OCI-LY7 (cell line): ENCODE measurements around the gene KCNIP3. TPM values are rescaled to one million over a fixed set of nuclear protein-coding genes. Genes with fewer than 3 reads are reported as not detected.

Source experiments
- BruUV-seq: library from RNA; stranded (reverse); fragments of 400-500 nt; replicated peaks from 2 replicates; lab custom pipeline; 2021; lab: Mats Ljungman, UMichigan
- CTCF ChIA-PET: fragments of 300-600 bp; sonication (Branson Sonifier 250); formaldehyde crosslinking; loops from one replicate; lab custom pipeline; 2022; ENCODE audit warnings: antibody characterized with exemption; ENCODE audit not compliant: unreplicated experiment; lab: Charles Lee
- POLR2A ChIA-PET: fragments of 300-600 bp; sonication (Branson Sonifier 250); formaldehyde crosslinking; loops from one replicate; lab custom pipeline; 2022; ENCODE audit warnings: antibody characterized with exemption; lab: Charles Lee
- DNase-seq: peaks from one replicate; pipeline ENCODE4 v3.0.0-alpha.2; 2015; ENCODE audit warnings: low spot score
- H2AFZ ChIP-seq: fragments of 200-600 bp; sonication (generic), shearing (Covaris generic); 2 replicates; pipeline ENCODE4 v1.6.1; 2014; ENCODE audit warnings: mild to moderate bottlenecking, antibody characterized with exemption, low read length, moderate library complexity
- H3K27ac ChIP-seq: fragments of 200-600 bp; sonication (generic); 2 replicates; pipeline ENCODE4 v1.5.1; 2014; ENCODE audit warnings: mixed run types, low read depth, mild to moderate bottlenecking, moderate library complexity, low read length, inconsistent platforms; ENCODE audit not compliant: poor library complexity, severe bottlenecking
- H3K36me3 ChIP-seq: fragments of 200-600 bp; sonication (generic); 2 replicates; pipeline ENCODE4 v1.6.1; 2014; ENCODE audit warnings: mild to moderate bottlenecking, antibody characterized with exemption, low read length, moderate library complexity, mixed read lengths; ENCODE audit not compliant: insufficient read depth
- H3K4me1 ChIP-seq: fragments of 200-600 bp; sonication (generic); 2 replicates; pipeline ENCODE4 v1.5.1; 2014; ENCODE audit warnings: mild to moderate bottlenecking, low read length; ENCODE audit not compliant: insufficient read depth, poor library complexity, severe bottlenecking
- H3K4me2 ChIP-seq: fragments of 200-600 bp; sonication (generic); 2 replicates; pipeline ENCODE4 v1.6.1; 2014; ENCODE audit warnings: mild to moderate bottlenecking, low read length
- H3K4me3 ChIP-seq: fragments of 200-600 bp; sonication (generic); 2 replicates; pipeline ENCODE4 v1.5.1; 2014; ENCODE audit warnings: mild to moderate bottlenecking, low read depth, low read length; ENCODE audit not compliant: poor library complexity, severe bottlenecking
- H3K79me2 ChIP-seq: fragments of 200-600 bp; sonication (generic); 2 replicates; pipeline ENCODE4 v1.6.1; 2016; ENCODE audit warnings: low read depth, mild to moderate bottlenecking, low read length, moderate library complexity, mixed read lengths; ENCODE audit not compliant: insufficient read depth
- H3K9me2 ChIP-seq: fragments of 200-600 bp; sonication (generic); 2 replicates; pipeline ENCODE4 v1.6.1; 2016; ENCODE audit warnings: mild to moderate bottlenecking, low read length, mixed read lengths; ENCODE audit not compliant: insufficient read depth
- H3K9me3 ChIP-seq: fragments of 200-600 bp; sonication (generic); 2 replicates; pipeline ENCODE4 v1.6.1; 2014; ENCODE audit warnings: mild to moderate bottlenecking, mixed run types, low read length, mixed read lengths
- H4K20me1 ChIP-seq: fragments of 200-600 bp; sonication (generic); 2 replicates; pipeline ENCODE4 v1.6.1; 2014; ENCODE audit warnings: mild to moderate bottlenecking, antibody characterized with exemption, low read length, moderate library complexity, mixed read lengths; ENCODE audit not compliant: insufficient read depth
- CTCF ChIP-seq: fragments of 200-600 bp; sonication (generic); conservative IDR thresholded peaks from 2 replicates; pipeline ENCODE4 v1.5.1; 2014; ENCODE audit warnings: mild to moderate bottlenecking, antibody characterized with exemption, low read length, moderate library complexity, mixed read lengths
- EZH2phosphoT487 ChIP-seq: fragments of 200-600 bp; sonication (generic); IDR thresholded peaks from 2 replicates; pipeline ENCODE4 v1.6.1; 2018; ENCODE audit warnings: low read depth, borderline replicate concordance, mild to moderate bottlenecking, mixed run types, antibody characterized with exemption, low read length, moderate library complexity, mixed read lengths
- intact Hi-C: fragments of 100-400 bp; cut with micrococcal nuclease; formaldehyde crosslinking; loops from one replicate; pipeline ENCODE4 v1.10.0; 2022; ENCODE audit not compliant: unreplicated experiment
- total RNA-seq, 2 experiments: library from RNA; depleted of rRNA in 1 of 2; stranded (reverse); fragments of >200 nt in 1 of 2; shearing (Covaris generic) in 1 of 2; gene quantifications; 2 replicates each; pipeline ENCODE4 v1.2.3, GENCODE V29; 2014 to 2022

The KCNIP3 gene
- total RNA-seq, 2 experiments from 2014 or later = not detected

DNA sequence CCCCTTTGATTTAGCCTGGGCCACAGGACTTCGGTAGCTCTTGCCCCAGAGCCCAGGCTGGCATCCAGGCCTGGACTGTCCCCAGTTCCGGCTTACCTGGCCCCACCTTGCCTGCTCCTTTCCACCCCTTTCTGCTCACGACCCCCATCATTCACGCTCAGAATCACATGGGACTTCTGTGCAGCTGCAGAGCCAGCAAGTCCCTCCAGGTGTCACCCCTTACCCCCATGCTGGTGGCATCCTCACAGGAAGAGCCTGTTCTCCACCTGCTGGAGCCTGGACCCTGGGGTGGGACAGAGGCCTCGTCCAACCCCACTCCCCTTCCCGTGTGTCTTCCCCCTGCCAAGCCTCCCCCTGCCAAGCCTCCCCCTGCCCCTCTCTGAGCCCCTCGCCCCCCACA lies 7.9 kb upstream of the KCNIP3 start:
- H3K9me3 ChIP-seq = no peaks in the 10 kb centered on the region
- no peaks in the 10 kb centered on the region for H3K9me2 ChIP-seq
- no peak overlapping the region for H3K27ac ChIP-seq
- ChIA-PET POLR2A (no interaction called here), CTCF (no interaction called here)
- H4K20me1 ChIP-seq = no peaks in the 10 kb centered on the region
- no peak for TF ChIP-seq CTCF
- no peak for TF ChIP-seq EZH2phosphoT487
- DNase-seq = no peak
- H3K4me3 ChIP-seq = no peak overlapping the region
- intact Hi-C loops = no loop called here
- no peaks in the 10 kb centered on the region for H3K36me3 ChIP-seq
- no peaks in the 10 kb centered on the region for H3K4me1 ChIP-seq
- no peaks in the 10 kb centered on the region for H3K79me2 ChIP-seq
- no peak overlapping the region for H2AFZ ChIP-seq
- no peak overlapping the region for H3K4me2 ChIP-seq
- no TSS peak for BruUV-seq

- no peak for DNase-seq
- Histone ChIP-seq H3K27ac (no peak overlapping the region), H3K4me3 (no peak overlapping the region), H3K79me2 (no peaks in the 10 kb centered on the region), H3K9me2 (no peaks in the 10 kb centered on the region), H3K36me3 (no peaks in the 10 kb centered on the region), H3K4me1 (no peaks in the 10 kb centered on the region), H3K9me3 (no peaks in the 10 kb centered on the region), H4K20me1 (no peaks in the 10 kb centered on the region), H3K4me2 (no peak overlapping the region), H2AFZ (no peak overlapping the region)
- TF ChIP-seq EZH2phosphoT487 (no peak), CTCF (no peak)
- POLR2A ChIA-PET = no interaction called here
- CTCF ChIA-PET = no interaction called here
- intact Hi-C loops = no loop called here
- no TSS peak for BruUV-seq
Measured at GRCh38 chr2:95291222-95291621, 5.9 kb upstream of the KCNIP3 start.

DNA sequence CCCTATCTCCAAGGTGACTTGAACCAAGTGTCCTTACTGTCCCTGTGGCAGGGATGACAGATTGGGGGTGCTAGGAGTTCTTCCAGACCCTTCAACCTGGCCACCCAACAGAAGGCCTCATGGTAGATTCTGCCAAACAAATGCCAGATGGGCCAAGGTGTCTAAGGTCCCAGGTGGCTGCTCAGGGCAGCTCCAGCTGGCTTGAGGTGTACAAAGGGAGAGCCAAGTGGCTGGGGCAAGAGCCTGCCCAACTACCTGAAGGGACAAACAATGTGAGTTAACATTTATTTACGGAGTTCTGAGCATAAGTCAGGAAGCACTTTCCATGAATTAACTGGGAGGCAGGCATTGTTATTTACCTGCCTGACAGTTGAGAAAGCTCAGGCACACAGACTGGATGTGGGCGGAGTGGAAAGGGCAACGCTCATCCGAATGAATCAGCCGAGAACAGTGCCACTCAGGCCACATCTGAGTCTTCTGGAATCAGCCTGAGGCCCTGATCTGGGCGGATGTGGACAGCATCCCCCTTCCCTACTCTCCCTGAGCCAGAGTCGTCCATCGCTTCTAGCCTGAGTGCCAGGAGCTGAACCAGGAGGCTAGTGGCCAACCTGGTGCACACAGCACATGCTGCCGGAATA lies 4.4 kb upstream of the KCNIP3 start:
- Histone ChIP-seq H3K4me1 (no peaks in the 10 kb centered on the region), H3K9me3 (no peaks in the 10 kb centered on the region), H3K79me2 (no peaks in the 10 kb centered on the region), H3K27ac (no peak overlapping the region), H4K20me1 (no peaks in the 10 kb centered on the region), H3K36me3 (no peaks in the 10 kb centered on the region), H3K4me2 (no peak overlapping the region), H2AFZ (no peak overlapping the region), H3K9me2 (no peaks in the 10 kb centered on the region), H3K4me3 (no peak overlapping the region)
- no peak for DNase-seq
- intact Hi-C loops = no loop called here
- no TSS peak for BruUV-seq
- TF ChIP-seq EZH2phosphoT487 = no peak
- ChIA-PET POLR2A (no interaction called here), CTCF (no interaction called here)
